GM12875 (cell line): Measurements from ENCODE around the gene NDST1.

Source experiments
- H3K4me3 ChIP-seq: one replicate; pipeline ENCODE4 v1.5.1; 2011; ENCODE audit warnings: low read depth, low read length, control low read depth
- TF ChIP-seq, protein P1 (sequence below): IDR thresholded peaks from 2 replicates; pipeline ENCODE4 v1.5.1; 2011; ENCODE audit warnings: low read depth, mild to moderate bottlenecking, control low read depth, inconsistent platforms, low read length, moderate library complexity, borderline replicate concordance; ENCODE audit not compliant: insufficient read depth

The NDST1 gene

DNA sequence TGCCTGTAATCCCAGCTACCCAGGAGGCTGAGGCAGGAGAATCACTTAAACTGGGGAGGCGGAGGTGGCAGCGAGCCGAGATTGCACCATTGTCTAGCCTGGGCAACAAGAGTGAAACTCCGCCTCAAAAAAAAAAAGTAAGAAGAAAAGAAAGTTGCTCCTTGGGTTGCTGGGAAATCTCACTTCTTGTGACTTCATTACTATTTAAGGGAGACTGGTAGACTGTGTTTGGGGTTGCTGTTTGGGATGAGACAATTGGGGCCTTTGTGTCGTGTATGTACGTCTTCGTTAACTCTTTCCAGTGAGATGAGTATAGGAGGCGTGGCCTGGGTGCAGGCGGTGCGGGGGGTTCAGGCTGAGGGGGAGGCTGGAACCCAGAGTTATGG is 11.6 kb downstream of the NDST1 start:
- TF ChIP-seq, protein P1, sequence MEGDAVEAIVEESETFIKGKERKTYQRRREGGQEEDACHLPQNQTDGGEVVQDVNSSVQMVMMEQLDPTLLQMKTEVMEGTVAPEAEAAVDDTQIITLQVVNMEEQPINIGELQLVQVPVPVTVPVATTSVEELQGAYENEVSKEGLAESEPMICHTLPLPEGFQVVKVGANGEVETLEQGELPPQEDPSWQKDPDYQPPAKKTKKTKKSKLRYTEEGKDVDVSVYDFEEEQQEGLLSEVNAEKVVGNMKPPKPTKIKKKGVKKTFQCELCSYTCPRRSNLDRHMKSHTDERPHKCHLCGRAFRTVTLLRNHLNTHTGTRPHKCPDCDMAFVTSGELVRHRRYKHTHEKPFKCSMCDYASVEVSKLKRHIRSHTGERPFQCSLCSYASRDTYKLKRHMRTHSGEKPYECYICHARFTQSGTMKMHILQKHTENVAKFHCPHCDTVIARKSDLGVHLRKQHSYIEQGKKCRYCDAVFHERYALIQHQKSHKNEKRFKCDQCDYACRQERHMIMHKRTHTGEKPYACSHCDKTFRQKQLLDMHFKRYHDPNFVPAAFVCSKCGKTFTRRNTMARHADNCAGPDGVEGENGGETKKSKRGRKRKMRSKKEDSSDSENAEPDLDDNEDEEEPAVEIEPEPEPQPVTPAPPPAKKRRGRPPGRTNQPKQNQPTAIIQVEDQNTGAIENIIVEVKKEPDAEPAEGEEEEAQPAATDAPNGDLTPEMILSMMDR = no peak
- H3K4me3 ChIP-seq = no peak overlapping the region

DNA sequence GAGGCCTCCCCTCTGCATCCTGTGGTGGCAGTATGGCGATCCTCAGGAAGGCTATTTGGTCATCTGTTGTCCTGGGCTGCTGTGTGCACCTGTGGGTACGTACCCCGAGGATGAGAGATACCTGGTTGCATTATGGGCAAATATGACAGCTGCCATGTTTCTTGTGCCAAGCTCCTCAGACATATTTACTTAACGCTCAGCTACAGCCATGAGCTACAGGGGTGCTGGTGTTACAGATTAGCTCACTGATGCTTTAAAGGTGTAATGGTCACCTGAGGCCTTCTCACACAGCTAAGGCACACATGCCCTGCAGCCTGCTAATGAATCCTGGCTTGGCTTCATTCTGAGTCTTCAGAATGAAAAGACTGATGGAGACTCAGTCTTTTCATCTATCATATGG is 12.0 kb downstream of the NDST1 start:
- no peak overlapping the region for H3K4me3 ChIP-seq
- TF ChIP-seq, protein P1 = no peak

GRCh38 chr5:150520747-150521521 is 13.0 kb downstream of the NDST1 start:
- TF ChIP-seq, protein P1 = no peak
- no peak overlapping the region for H3K4me3 ChIP-seq

- no peak overlapping the region for H3K4me3 ChIP-seq
- TF ChIP-seq, protein P1 = no peak
Measured at GRCh38 chr5:150521522-150521817, 13.5 kb downstream of the NDST1 start.

- TF ChIP-seq, protein P1 = no peak
- no peak overlapping the region for H3K4me3 ChIP-seq
Measured at GRCh38 chr5:150521939-150522503, 14.1 kb downstream of the NDST1 start.

DNA sequence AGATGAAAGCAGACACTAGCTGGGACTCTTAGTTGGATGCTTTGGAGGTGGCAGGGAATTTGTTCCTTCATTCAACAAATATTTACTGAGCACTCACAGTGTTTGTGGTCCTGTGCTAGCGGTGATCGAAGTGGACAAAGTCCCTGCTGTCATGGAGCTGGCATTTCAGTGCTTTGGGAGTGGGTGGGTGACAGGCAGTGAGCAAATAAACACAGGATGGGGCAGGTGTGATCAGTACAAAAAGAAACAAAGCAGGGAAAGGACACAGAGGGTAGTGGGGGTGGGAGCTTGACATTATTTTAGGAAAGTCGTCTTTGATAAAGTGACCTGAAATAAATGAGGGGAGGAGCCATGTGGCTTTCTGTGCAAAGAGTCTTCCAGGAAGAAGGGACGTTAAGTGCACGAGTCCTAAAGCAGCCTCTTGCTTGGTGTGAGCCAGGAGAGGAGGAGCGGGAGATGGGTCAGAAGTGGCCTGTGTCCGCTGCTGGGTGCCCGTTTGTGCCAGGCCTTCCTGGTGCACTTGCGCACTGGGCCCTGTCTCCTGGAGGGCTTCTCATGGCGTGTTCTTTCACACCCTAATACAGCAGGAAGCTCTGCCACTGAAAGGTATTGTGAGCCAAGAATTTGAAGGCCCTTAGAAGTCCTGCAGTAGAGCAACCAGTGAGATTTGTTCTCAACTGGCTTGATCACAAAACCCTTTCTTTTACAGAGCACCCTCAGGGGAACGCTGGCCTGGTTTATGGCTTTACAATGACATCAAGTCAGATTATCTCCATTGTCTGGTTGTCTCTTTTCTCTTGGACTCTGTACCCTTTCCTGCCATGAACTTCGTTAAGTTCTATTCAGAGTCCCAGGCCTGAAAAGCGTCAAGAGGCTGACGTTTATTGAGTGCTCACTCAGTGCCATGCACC is 14.8 kb downstream of the NDST1 start:
- TF ChIP-seq, protein P1 = no peak
- no peak overlapping the region for H3K4me3 ChIP-seq
